GM20431 (cell line): ENCODE measurements around the gene FOXO3.
"Not testable (repeated sequence)": the region's sequence is repeated elsewhere in the genome, so short reads cannot be mapped to it uniquely, and the experiment has no call there.

Experiments used
- in situ Hi-C: fragments of 300-500 bp; cut with MseI, MboI; formaldehyde crosslinking; loops from one replicate; pipeline ENCODE4 v1.15.0; 2020; ENCODE audit warnings: low sequenced_read_pairs; ENCODE audit not compliant: unreplicated experiment

FOXO3 gene

GRCh38 chr6:108549741-108550140 is 11.0 kb upstream of the FOXO3 start:
- in situ Hi-C loops = loop anchor here (10.0 to 25.0 kb wide), 2 partner anchors 238 to 515 kb away; no protein-coding TSS in a partner anchor

GRCh38 chr6:108550256-108550655 is 10.5 kb upstream of the FOXO3 start:
- in situ Hi-C loops = no loop called here

- in situ Hi-C loops = no loop called here
Measured at GRCh38 chr6:108555399-108556052, 5.2 kb upstream of the FOXO3 start.

GRCh38 chr6:108556250-108556649 is 4.5 kb upstream of the FOXO3 start:
- in situ Hi-C loops = no loop called here

- in situ Hi-C loops = no loop called here
Measured at GRCh38 chr6:108556866-108557493, 3.7 kb upstream of the FOXO3 start.

GRCh38 chr6:108557494-108558371 is 3.0 kb upstream of the FOXO3 start:
- in situ Hi-C loops = no loop called here

- in situ Hi-C loops = no loop called here
Measured at GRCh38 chr6:108558372-108559096, 2.2 kb upstream of the FOXO3 start.

- in situ Hi-C loops = no loop called here
Measured at GRCh38 chr6:108559097-108559883, 1.4 kb upstream of the FOXO3 start.

DNA sequence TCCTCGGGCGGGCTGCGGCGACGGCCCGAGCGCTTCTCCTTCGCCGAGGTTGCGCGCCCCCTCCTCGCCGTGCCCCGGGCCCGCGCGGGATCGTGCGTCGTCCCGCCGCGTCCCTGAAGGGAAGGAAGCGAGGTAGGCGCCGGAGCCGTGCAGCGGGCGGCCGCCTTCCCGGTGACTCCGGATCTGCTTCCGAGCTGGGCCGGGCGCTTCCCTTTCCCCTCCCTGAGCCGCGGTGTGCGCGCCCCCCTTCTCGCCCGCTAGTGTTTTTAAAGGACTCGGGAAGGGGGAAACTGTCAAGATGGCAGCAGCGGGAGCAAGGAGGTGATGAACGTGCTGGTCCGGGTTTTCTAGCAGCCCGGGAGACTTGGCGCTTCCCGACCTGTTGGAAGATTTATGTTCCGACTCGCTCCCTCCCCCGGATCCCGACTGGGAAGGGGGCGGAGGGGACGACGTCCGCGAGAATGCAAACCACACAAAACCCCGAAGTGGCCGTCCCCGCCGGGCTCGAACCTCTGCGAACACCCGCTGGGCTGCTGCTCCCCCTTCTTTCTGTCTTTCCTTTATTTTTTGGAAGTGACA is 744 bp upstream of the FOXO3 start:
- in situ Hi-C loops = no loop called here

- in situ Hi-C loops = not testable (repeated sequence)
Measured at GRCh38 chr6:108561309-108561647, 561 bp downstream of the FOXO3 start.

GRCh38 chr6:108561742-108562502 is 1.2 kb downstream of the FOXO3 start:
- in situ Hi-C loops = no loop called here

GRCh38 chr6:108562503-108562993 is 1.8 kb downstream of the FOXO3 start:
- in situ Hi-C loops = no loop called here

DNA sequence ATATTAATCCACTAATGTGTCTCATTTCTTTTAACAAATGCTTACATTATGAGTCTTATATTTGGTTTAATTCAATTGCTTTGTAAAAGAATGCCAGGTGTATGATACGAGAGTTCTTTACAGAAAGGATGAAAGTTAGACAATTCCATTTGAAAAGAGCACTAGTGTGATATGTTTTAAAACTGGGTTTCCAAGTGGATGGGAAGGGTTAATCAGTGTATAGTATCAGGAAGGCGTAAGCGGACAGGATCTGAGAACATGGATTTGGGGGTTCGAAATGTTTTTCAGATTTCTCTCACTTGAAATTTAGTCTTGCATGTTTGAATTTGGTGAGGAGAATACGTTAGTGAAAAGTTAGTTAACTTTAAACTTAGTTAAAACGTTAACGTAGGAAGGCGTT is 2.6 kb downstream of the FOXO3 start:
- in situ Hi-C loops = no loop called here

DNA sequence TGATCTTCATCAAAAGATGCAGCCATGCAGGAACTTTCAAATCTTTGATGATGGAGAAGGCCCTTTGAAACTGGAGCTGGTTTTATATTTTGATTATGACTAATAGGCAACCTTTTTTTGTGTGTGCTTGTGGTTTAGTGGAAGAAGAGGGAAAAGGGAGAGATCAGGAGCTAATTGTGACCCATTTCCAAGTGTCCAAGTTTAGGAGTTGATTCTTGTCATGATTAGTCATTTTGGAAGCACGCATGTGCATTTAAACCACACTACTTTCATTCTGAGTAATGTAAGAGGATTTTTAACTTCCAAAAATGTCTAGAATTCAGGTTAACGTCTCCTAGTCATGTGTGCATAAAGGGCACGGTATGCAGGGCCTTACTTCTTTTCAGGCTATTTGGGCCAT is 3.5 kb downstream of the FOXO3 start:
- in situ Hi-C loops = no loop called here

GRCh38 chr6:108565091-108565766 is 4.5 kb downstream of the FOXO3 start:
- in situ Hi-C loops = no loop called here

GRCh38 chr6:108565893-108566292 is 5.2 kb downstream of the FOXO3 start:
- in situ Hi-C loops = no loop called here

DNA sequence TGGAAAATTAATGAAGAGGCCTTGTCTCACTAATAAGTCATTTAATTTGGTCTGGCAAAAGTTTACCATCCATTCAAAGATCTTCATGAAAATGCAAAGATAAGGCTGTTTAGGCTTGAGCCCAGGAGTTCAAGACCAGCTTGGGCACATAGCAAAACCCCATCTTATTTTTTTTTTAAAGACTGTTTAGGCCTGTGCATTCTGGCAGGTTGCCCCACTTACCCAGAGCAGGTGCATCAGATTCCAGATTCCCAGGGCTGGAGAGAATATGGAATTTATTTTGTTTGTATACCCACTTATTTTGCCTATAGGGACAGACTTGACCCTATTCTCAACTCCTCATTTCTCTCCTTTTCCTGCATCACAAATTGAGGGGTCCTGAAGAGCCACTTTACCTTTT is 5.7 kb downstream of the FOXO3 start:
- in situ Hi-C loops = no loop called here

- in situ Hi-C loops = no loop called here
Measured at GRCh38 chr6:108568101-108568500, 7.4 kb downstream of the FOXO3 start.
